Measurements from ENCODE around the gene WNT5B. TPM values are rescaled to one million over a fixed set of nuclear protein-coding genes. Genes with fewer than 3 reads are reported as not detected.

Gene WNT5B
- total and polyA plus RNA-seq, 2 of the 4 experiments (the other 2 are of a cell fraction) = 83.7 to 102 TPM

- Histone ChIP-seq H3K18ac (ENCODE audit: low read depth, low read length) (no peak overlapping the region), H3K79me1 (ENCODE audit: low read depth in 1 of 2, low read length in 2 of 2) (peaks cover 8 to 58% of the 10 kb centered on the region in 2 experiments; a peak in 3 of 4 replicates), H3K14ac (replicated peaks; ENCODE audit: low read depth, low read length) (no peak overlapping the region), H4K8ac (ENCODE audit: low read depth in 2 of 2, low read length in 2 of 2) (no peak overlapping the region), H3K9ac (ENCODE audit: low read depth, low read length) (no peak overlapping the region), H3K4me2 (ENCODE audit: low read depth, low read length) (no peak overlapping the region), H4K20me1 (ENCODE audit: insufficient read depth, low read length) (peaks cover 21% of the 10 kb centered on the region; the same call in 1 of the 2 replicates), H3K36me3 (ENCODE audit: control insufficient read depth, insufficient read depth, low read length) (peaks cover 9% of the 10 kb centered on the region), H2BK20ac (ENCODE audit: low read depth, low read length) (no peak overlapping the region), H3K27me3 (ENCODE audit: control insufficient read depth, insufficient read depth, low read length) (no peaks in the 10 kb centered on the region), H2BK15ac (ENCODE audit: low read depth, low read length) (no peak overlapping the region), H3K4me3 (ENCODE audit: insufficient read depth, low read depth, low read length) (no peak overlapping the region), H3K9me3 (ENCODE audit: control insufficient read depth, insufficient read depth, low read length) (no peaks in the 10 kb centered on the region), H2BK120ac (ENCODE audit: low read depth, low read length) (no peak overlapping the region), H3K27ac (ENCODE audit: insufficient read depth, low read length) (no peak overlapping the region), H4K5ac (ENCODE audit: low read depth, low read length) (no peak overlapping the region), H2BK5ac (ENCODE audit: low read depth, low read length, poor library complexity, severe bottlenecking) (no peak overlapping the region), H2AK9ac (replicated peaks; ENCODE audit: low read depth, low read length, poor library complexity) (no peak overlapping the region), H3K9me1 (ENCODE audit: insufficient read depth, low read length) (no peaks in the 10 kb centered on the region), H2AFZ (replicated peaks; ENCODE audit: low read length, poor library complexity) (no peak overlapping the region), H4K91ac (ENCODE audit: insufficient read depth, low read depth, low read length) (no peak overlapping the region), H2AK5ac (ENCODE audit: low read depth, low read length) (no peak overlapping the region), H3K23ac (ENCODE audit: low read depth, low read length) (no peak overlapping the region), H3K4me1 (ENCODE audit: control insufficient read depth, insufficient read depth, low read length) (peaks cover 5% of the 10 kb centered on the region), H3K56ac (ENCODE audit: extremely low read depth, insufficient read depth, low read length) (no peak overlapping the region), H3K4ac (ENCODE audit: low read depth, low read length) (no peak overlapping the region)
- DNase-seq (no peak), ATAC-seq (ENCODE audit: low read depth) (no peak)
- in situ Hi-C loops (cut with MboI; ENCODE audit: low sequenced_read_pairs) (no loop called here), intact Hi-C loops (cut with micrococcal nuclease) (no loop called here), dilution Hi-C loops (cut with HindIII; ENCODE audit: low sequenced_read_pairs, unreplicated experiment) (no loop called here)
- ChIA-PET POLR2A (ENCODE audit: unreplicated experiment) (no interaction called here), CTCF (interaction anchor here (0.8 to 1.4 kb wide), 5 partner anchors 12 to 156 kb away, joined by 3 to 7 read pairs (median 3); no protein-coding TSS in a partner anchor)
- WGBS, 2 experiments (ENCODE audit: extremely low coverage in 2 of 2, insufficient read length in 1 of 2) = 100% methylated on average over 2 of the region's 11 CpGs; no CpG with 5 or more reads in 1 of the 2 experiments
- no TSS peak for BruUV-seq (replicated peaks)
- TF ChIP-seq, protein P1, sequence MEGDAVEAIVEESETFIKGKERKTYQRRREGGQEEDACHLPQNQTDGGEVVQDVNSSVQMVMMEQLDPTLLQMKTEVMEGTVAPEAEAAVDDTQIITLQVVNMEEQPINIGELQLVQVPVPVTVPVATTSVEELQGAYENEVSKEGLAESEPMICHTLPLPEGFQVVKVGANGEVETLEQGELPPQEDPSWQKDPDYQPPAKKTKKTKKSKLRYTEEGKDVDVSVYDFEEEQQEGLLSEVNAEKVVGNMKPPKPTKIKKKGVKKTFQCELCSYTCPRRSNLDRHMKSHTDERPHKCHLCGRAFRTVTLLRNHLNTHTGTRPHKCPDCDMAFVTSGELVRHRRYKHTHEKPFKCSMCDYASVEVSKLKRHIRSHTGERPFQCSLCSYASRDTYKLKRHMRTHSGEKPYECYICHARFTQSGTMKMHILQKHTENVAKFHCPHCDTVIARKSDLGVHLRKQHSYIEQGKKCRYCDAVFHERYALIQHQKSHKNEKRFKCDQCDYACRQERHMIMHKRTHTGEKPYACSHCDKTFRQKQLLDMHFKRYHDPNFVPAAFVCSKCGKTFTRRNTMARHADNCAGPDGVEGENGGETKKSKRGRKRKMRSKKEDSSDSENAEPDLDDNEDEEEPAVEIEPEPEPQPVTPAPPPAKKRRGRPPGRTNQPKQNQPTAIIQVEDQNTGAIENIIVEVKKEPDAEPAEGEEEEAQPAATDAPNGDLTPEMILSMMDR (conservative IDR thresholded peaks at IDR 0.05; ENCODE audit: low read depth, low read length) = no peak
- no peak for TF ChIP-seq RCOR1 (IDR thresholded peaks at IDR 0.05; ENCODE audit: insufficient replicate concordance, low read length)
- TF ChIP-seq RFX5 (IDR thresholded peaks at IDR 0.05; ENCODE audit: low read depth, low read length) = no peak
- TF ChIP-seq BHLHE40 (IDR thresholded peaks at IDR 0.05; ENCODE audit: low read depth, low read length) = no peak
- TF ChIP-seq SMC3 (IDR thresholded peaks at IDR 0.05; ENCODE audit: low read depth, low read length) = no peak
- no peak for TF ChIP-seq FOS (IDR thresholded peaks at IDR 0.05; ENCODE audit: low read depth, low read length)
- TF ChIP-seq, protein P2, sequence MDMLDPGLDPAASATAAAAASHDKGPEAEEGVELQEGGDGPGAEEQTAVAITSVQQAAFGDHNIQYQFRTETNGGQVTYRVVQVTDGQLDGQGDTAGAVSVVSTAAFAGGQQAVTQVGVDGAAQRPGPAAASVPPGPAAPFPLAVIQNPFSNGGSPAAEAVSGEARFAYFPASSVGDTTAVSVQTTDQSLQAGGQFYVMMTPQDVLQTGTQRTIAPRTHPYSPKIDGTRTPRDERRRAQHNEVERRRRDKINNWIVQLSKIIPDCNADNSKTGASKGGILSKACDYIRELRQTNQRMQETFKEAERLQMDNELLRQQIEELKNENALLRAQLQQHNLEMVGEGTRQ (IDR thresholded peaks at IDR 0.05; ENCODE audit: low read depth, low read length) = no peak
- no peak for TF ChIP-seq RAD21 (IDR thresholded peaks at IDR 0.05; ENCODE audit: low read length)
- TF ChIP-seq CHD1 (IDR thresholded peaks at IDR 0.05; ENCODE audit: low read depth, low read length) = no peak
- TF ChIP-seq MAFK (IDR thresholded peaks at IDR 0.05; ENCODE audit: low read depth, low read length) = no peak
- no peak for TF ChIP-seq CEBPB (IDR thresholded peaks at IDR 0.05; ENCODE audit: low read depth, low read length)
- no peak for TF ChIP-seq NFE2L2 (IDR thresholded peaks at IDR 0.05; ENCODE audit: low read depth, low read length)
- no peak for TF ChIP-seq ELK1 (IDR thresholded peaks at IDR 0.05; ENCODE audit: borderline replicate concordance, low read depth, low read length)
- no peak for TF ChIP-seq MXI1 (IDR thresholded peaks at IDR 0.05; ENCODE audit: borderline replicate concordance, low read depth, low read length)
- no peak for TF ChIP-seq POLR2A (IDR thresholded peaks at IDR 0.05; ENCODE audit: low read depth, low read length)
These were observed 6.5 kb downstream of the WNT5B start for GRCh38 chr12:1635301-1636095.
